NT2/D1 (cell line): ENCODE results near the gene SCAMP2.

ENCODE experiments used
- SUZ12 ChIP-seq: IDR thresholded peaks from 2 replicates; pipeline ENCODE4 v1.6.1; 2011; ENCODE audit not compliant: insufficient read length, insufficient read depth; ENCODE audit errors: extremely low read depth
- YY1 ChIP-seq: IDR thresholded peaks from 2 replicates; pipeline ENCODE4 v1.6.1; 2011; ENCODE audit not compliant: insufficient read length, insufficient read depth

- TF ChIP-seq YY1 (no peak), SUZ12 (no peak)
These were observed 15.3 kb downstream of the SCAMP2 start for GRCh38 chr15:74857671-74858368.
